GM12878 (cell line): Measurements from ENCODE around the gene NUDT13. TPM values are rescaled to one million over a fixed set of nuclear protein-coding genes. Genes with fewer than 3 reads are reported as not detected.

ENCODE experiments used
- ATAC-seq: fragments of 200-7000 bp; cut with Tn5 transposase; 3 replicates; pipeline ENCODE4 v1.9.1; 2020; ENCODE audit warnings: mild to moderate bottlenecking, moderate library complexity
- BruUV-seq: library from RNA; stranded (reverse); fragments of 400-500 nt; replicated peaks from 2 replicates; lab custom pipeline; 2021; lab: Mats Ljungman, UMichigan
- CTCF ChIA-PET: fragments of 300-600 bp; sonication (Branson Sonifier 250); formaldehyde crosslinking; extraction: SDS; loops from one replicate; lab custom pipeline; 2021; ENCODE audit warnings: inconsistent platforms; lab: Yijun Ruan, JAX
- POLR2A ChIA-PET: fragments of 350-600 bp; formaldehyde crosslinking; extraction: SDS; loops from one replicate; lab custom pipeline; 2021; ENCODE audit warnings: inconsistent platforms; lab: Charles Lee
- RAD21 ChIA-PET: fragments of 300-600 bp; sonication (Branson Sonifier 250); formaldehyde crosslinking; loops from one replicate; lab custom pipeline; 2023; ENCODE audit warnings: antibody characterized with exemption; ENCODE audit not compliant: unreplicated experiment; lab: Charles Lee
- SMC1A ChIA-PET: fragments of 300-600 bp; sonication (Branson Sonifier 250); formaldehyde crosslinking; loops from one replicate; lab custom pipeline; 2023; ENCODE audit not compliant: unreplicated experiment, uncharacterized antibody; lab: Charles Lee
- DNase-seq: peaks from one replicate; pipeline ENCODE4 v3.0.0-alpha.2; 2011; ENCODE audit warnings: low read depth, low spot score
- FAIRE-seq: peaks from 3 replicates; lab custom pipeline; 2011; peaks lifted over from hg19 to GRCh38; lab: Jason Lieb, UNC
- H2AFZ ChIP-seq: 2 replicates; pipeline ENCODE4 v1.6.0; 2011; ENCODE audit warnings: low read depth, low read length, control low read depth; ENCODE audit not compliant: control insufficient read depth
- H3K27ac ChIP-seq: 2 replicates; pipeline ENCODE4 v1.5.1; 2011; ENCODE audit warnings: control low read depth; ENCODE audit not compliant: control insufficient read depth, insufficient read depth
- H3K27me3 ChIP-seq, 2 experiments: replicated peaks in 1 of 2; 2 replicates each; pipeline versions ENCODE4 v1.6.0 to v1.6.1; 2011; ENCODE audit warnings: low read length in 1 of 2; ENCODE audit not compliant: control insufficient read depth in 2 of 2, insufficient read depth in 2 of 2
- H3K36me3 ChIP-seq, 2 experiments: 2 replicates each; pipeline ENCODE4 v1.5.1; 2011; ENCODE audit warnings: low read length in 1 of 2; ENCODE audit not compliant: control insufficient read depth in 2 of 2, insufficient read depth in 2 of 2
- H3K4me1 ChIP-seq: 2 replicates; pipeline ENCODE4 v1.6.1; 2011; ENCODE audit warnings: mild to moderate bottlenecking, low read length, moderate library complexity, mixed read lengths; ENCODE audit not compliant: control insufficient read depth, insufficient read depth
- H3K4me2 ChIP-seq: 2 replicates; pipeline ENCODE4 v1.6.0; 2011; ENCODE audit warnings: control low read depth; ENCODE audit not compliant: control insufficient read depth, insufficient read depth
- H3K4me3 ChIP-seq: fragments of 200-600 bp; sonication (generic); 2 replicates; pipeline ENCODE4 v1.5.1; 2016
- H3K79me2 ChIP-seq: 2 replicates; pipeline ENCODE4 v1.6.0; 2011; ENCODE audit warnings: low read length; ENCODE audit not compliant: control insufficient read depth, insufficient read depth
- H3K9ac ChIP-seq: 2 replicates; pipeline ENCODE4 v1.8.0; 2011; ENCODE audit warnings: low read length, control low read depth, mixed read lengths; ENCODE audit not compliant: control insufficient read depth, insufficient read depth
- H3K9me3 ChIP-seq: replicated peaks from 3 replicates; pipeline ENCODE4 v1.5.1; 2011; ENCODE audit warnings: mild to moderate bottlenecking, low read length; ENCODE audit not compliant: control insufficient read depth, insufficient read depth
- H4K20me1 ChIP-seq: 2 replicates; pipeline ENCODE4 v1.6.0; 2011; ENCODE audit not compliant: control insufficient read depth, insufficient read depth
- BHLHE40 ChIP-seq, 2 experiments: fragments of 450-650 bp in 1 of 2; IDR thresholded peaks; 2 replicates each; pipeline ENCODE4 v1.6.1; 2011 to 2017; ENCODE audit warnings: low read depth in 2 of 2, borderline replicate concordance in 1 of 2, improper control_type of control experiment in 1 of 2, low read length in 1 of 2, mild to moderate bottlenecking in 1 of 2
- CTCF ChIP-seq, 3 experiments: IDR thresholded peaks in 2 of 3; conservative IDR thresholded peaks in 1 of 3; 2 replicates each; pipeline ENCODE4 v1.5.1; 2011; ENCODE audit warnings: low read depth in 3 of 3, low read length in 3 of 3, mild to moderate bottlenecking in 3 of 3, control low read depth in 2 of 3, moderate library complexity in 2 of 3, inconsistent platforms in 1 of 3, mixed read lengths in 1 of 3; ENCODE audit not compliant: control insufficient read depth in 2 of 3, insufficient read depth in 1 of 3; ENCODE audit errors: extremely low read depth in 1 of 3
- E2F4 ChIP-seq: IDR thresholded peaks from 2 replicates; pipeline ENCODE4 v1.6.1; 2012; ENCODE audit warnings: low read depth, low read length, improper control_type of control experiment
- EP300 ChIP-seq, 2 experiments: fragments of 150-350 bp in 1 of 2; IDR thresholded peaks; 2 replicates each; pipeline ENCODE4 v1.6.1; 2011 to 2012; ENCODE audit warnings: low read depth in 2 of 2, low read length in 2 of 2, borderline replicate concordance in 1 of 2, improper control_type of control experiment in 1 of 2, inconsistent platforms in 1 of 2; ENCODE audit not compliant: control insufficient read depth in 1 of 2
- FOS ChIP-seq: IDR thresholded peaks from 3 replicates; pipeline ENCODE4 v1.6.1; 2011; ENCODE audit warnings: borderline replicate concordance; ENCODE audit not compliant: insufficient read length; ENCODE audit errors: extremely low read depth
- HSF1 ChIP-seq: fragments of 150-350 bp; IDR thresholded peaks from 2 replicates; pipeline ENCODE4 v1.6.1; 2014; ENCODE audit warnings: mild to moderate bottlenecking, low read depth, low read length
- JUNB ChIP-seq: IDR thresholded peaks from 2 replicates; pipeline ENCODE4 v1.6.1; 2016; ENCODE audit warnings: antibody characterized with exemption, mild to moderate bottlenecking
- RBBP5 ChIP-seq: fragments of 200-600 bp; sonication (generic); conservative IDR thresholded peaks from 2 replicates; pipeline ENCODE4 v1.6.1; 2016
- SMARCA5 ChIP-seq: fragments of 450-650 bp; IDR thresholded peaks from 2 replicates; pipeline ENCODE4 v1.6.1; 2017; ENCODE audit warnings: mild to moderate bottlenecking
- TCF3 ChIP-seq: IDR thresholded peaks from 2 replicates; pipeline ENCODE4 v1.6.1; 2012; ENCODE audit warnings: low read depth, mild to moderate bottlenecking, low read length, borderline replicate concordance; ENCODE audit not compliant: insufficient read depth
- YBX1 ChIP-seq: fragments of 450-650 bp; IDR thresholded peaks from 2 replicates; pipeline ENCODE4 v1.6.1; 2016; ENCODE audit warnings: antibody characterized with exemption
- ZBTB40 ChIP-seq: fragments of 450-650 bp; IDR thresholded peaks from 2 replicates; pipeline ENCODE4 v1.6.1; 2016; ENCODE audit warnings: mild to moderate bottlenecking, moderate library complexity, borderline replicate concordance
- ZSCAN29 ChIP-seq: fragments of 450-650 bp; IDR thresholded peaks from 2 replicates; pipeline ENCODE4 v1.6.1; 2017; ENCODE audit warnings: mild to moderate bottlenecking, moderate library complexity
- WGBS: methylation state at CpG from one replicate; pipeline ENCODE4 v1.1.6; 2016; ENCODE audit warnings: low lambda C conversion rate; ENCODE audit not compliant: insufficient replicate concordance, insufficient coverage; ENCODE audit errors: missing lambda C conversion rate; 5-methylcytosine and 5-hydroxymethylcytosine counted together
- in situ Hi-C: fragments of 300-500 bp; cut with MboI; formaldehyde crosslinking; loops from 9 replicates; pipeline ENCODE4 v1.14.3; 2018; ENCODE audit warnings: mixed read lengths
- intact Hi-C: fragments of 100-400 bp; cut with micrococcal nuclease; formaldehyde crosslinking; loops from one replicate; pipeline ENCODE4 v1.14.2; 2022; ENCODE audit not compliant: unreplicated experiment
- polyA plus RNA-seq, 11 experiments: library from polyadenylated mRNA; depleted of rRNA in 4 of 11; unstranded in 6 of 11; stranded (reverse) in 5 of 11; fragments of >200 nt; fragmentation: Nextera tagmentation in 4 of 11; fragmentation: Illumina TruSeq in 1 of 11; extraction: Ambion mirVana in 4 of 11; extraction: Trizol in 1 of 11; gene quantifications; 1 replicate in 1 of 11; 2 replicates in 10 of 11; pipeline versions ENCODE4 v1.2.1 to v1.2.3, GENCODE V29; 2011 to 2016; ENCODE audit warnings: inconsistent platforms in 2 of 11, missing spikeins in 2 of 11, low read depth in 1 of 11
- total RNA-seq, 4 experiments: library from RNA; depleted of rRNA in 3 of 4; stranded (reverse); fragments of >200 nt in 3 of 4; fragmentation: Illumina TruSeq in 1 of 4; extraction: Trizol in 1 of 4; gene quantifications; 2 replicates each; pipeline versions ENCODE4 v1.2.1 to v1.2.3, GENCODE V29; 2013 to 2021

NUDT13 gene
- total and polyA plus RNA-seq, 10 of the 15 experiments (the other 5 are each of a cell fraction or from before 2014, with no cell fraction given) = 0.72 to 6.1 (median 1.9) TPM

GRCh38 chr10:73099141-73099540 lies 11.1 kb upstream of the NUDT13 start:
- Histone ChIP-seq H3K36me3 (no peaks in the 10 kb centered on the region; a peak in 1 of 4 replicates), H2AFZ (no peak overlapping the region), H3K4me1 (peaks cover 6% of the 10 kb centered on the region; the same call in 1 of the 2 replicates), H4K20me1 (no peaks in the 10 kb centered on the region)
- ChIA-PET SMC1A (interaction anchor here (0.6 to 6.2 kb wide), 7 partner anchors 8 to 71 kb away, joined by 3 to 41 read pairs (median 4); partner anchors contain the start of gene NUDT13), RAD21 (interaction anchor here (1.1 to 5.7 kb wide), 3 partner anchors 12 to 60 kb away, joined by 5 to 58 read pairs (median 7); partner anchors contain the start of gene NUDT13), POLR2A (interaction anchor here (0.8 to 1.6 kb wide), 4 partner anchors 11 to 37 kb away, joined by 3 to 6 read pairs (median 5); partner anchors contain the start of gene NUDT13)
- 100% methylated on average over 1 of the region's 1 CpG for WGBS
- FAIRE-seq = no peak
- intact Hi-C loops = no loop called here
- in situ Hi-C loops = loop anchor here (5.0 kb wide), 1 partner anchor 63 kb away; no protein-coding TSS in a partner anchor
- TF ChIP-seq TCF3 = no peak
- no peak for TF ChIP-seq CTCF (IDR thresholded peaks at IDR 0.05 in 2 of 3, conservative IDR thresholded peaks at IDR 0.05 in 1 of 3; ENCODE audit: control insufficient read depth in 2 of 3, extremely low read depth in 1 of 3, insufficient read depth in 1 of 3, low read depth in 3 of 3, low read length in 3 of 3)
- TF ChIP-seq YBX1 = no peak
- no peak for TF ChIP-seq FOS
- no peak for TF ChIP-seq BHLHE40 (IDR thresholded peaks at IDR 0.05; ENCODE audit: borderline replicate concordance in 1 of 2, low read depth in 2 of 2, low read length in 1 of 2)
- TF ChIP-seq HSF1 = no peak
- no peak for TF ChIP-seq ZSCAN29
- TF ChIP-seq JUNB = no peak
- no peak for TF ChIP-seq SMARCA5
- TF ChIP-seq ZBTB40 = no peak
- TF ChIP-seq EP300 (IDR thresholded peaks at IDR 0.05; ENCODE audit: borderline replicate concordance in 1 of 2, control insufficient read depth in 1 of 2, low read depth in 2 of 2, low read length in 2 of 2) = no peak
- TF ChIP-seq RBBP5 = no peak
- TF ChIP-seq E2F4 = no peak
- TF ChIP-seq, all 136 proteins: peak for 0
- H3K9me3 ChIP-seq = no peaks in the 10 kb centered on the region
- BruUV-seq = no TSS peak
- ATAC-seq (no peak), DNase-seq (no peak)
- no peak overlapping the region for H3K4me2 ChIP-seq
- no peak overlapping the region for H3K9ac ChIP-seq
- no peak overlapping the region for H3K4me3 ChIP-seq
- H3K27me3 ChIP-seq = no peaks in the 10 kb centered on the region
- no peak overlapping the region for H3K27ac ChIP-seq
- CTCF ChIA-PET = interaction anchor here (1.4 to 9.6 kb wide), 3 partner anchors 11 to 58 kb away, joined by 3 to 110 read pairs (median 20); partner anchors contain the start of gene NUDT13
- H3K79me2 ChIP-seq = peaks cover 26% of the 10 kb centered on the region
